ENCODE results near the gene ZSCAN5C.
"Not testable (repeated sequence)": the region's sequence is repeated elsewhere in the genome, so short reads cannot be mapped to it uniquely, and the experiment has no call there.

Gene ZSCAN5C

DNA sequence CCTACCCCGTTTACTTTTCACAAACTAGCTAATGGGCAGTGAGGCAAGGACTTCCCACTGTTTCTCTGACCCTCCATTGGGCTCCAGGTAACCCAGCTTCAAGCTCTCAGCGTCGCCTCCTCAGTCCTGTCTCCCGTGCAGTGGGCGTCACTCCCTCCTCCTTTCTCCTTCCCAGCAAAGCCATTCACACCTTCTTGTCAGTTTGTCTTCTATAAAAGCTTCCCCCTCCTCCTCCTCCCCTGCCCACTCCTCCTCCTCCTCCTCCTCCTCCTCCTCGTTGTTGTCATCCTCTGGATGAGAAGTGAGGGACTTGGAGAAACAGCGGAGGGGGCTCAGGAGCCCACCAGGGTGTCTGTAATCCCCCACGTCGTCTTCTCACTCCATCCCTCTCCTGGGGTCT lies 28.0 kb upstream of the ZSCAN5C start:
- no peak for DNase-seq (ENCODE audit: low read depth)
- TF ChIP-seq, protein P1, sequence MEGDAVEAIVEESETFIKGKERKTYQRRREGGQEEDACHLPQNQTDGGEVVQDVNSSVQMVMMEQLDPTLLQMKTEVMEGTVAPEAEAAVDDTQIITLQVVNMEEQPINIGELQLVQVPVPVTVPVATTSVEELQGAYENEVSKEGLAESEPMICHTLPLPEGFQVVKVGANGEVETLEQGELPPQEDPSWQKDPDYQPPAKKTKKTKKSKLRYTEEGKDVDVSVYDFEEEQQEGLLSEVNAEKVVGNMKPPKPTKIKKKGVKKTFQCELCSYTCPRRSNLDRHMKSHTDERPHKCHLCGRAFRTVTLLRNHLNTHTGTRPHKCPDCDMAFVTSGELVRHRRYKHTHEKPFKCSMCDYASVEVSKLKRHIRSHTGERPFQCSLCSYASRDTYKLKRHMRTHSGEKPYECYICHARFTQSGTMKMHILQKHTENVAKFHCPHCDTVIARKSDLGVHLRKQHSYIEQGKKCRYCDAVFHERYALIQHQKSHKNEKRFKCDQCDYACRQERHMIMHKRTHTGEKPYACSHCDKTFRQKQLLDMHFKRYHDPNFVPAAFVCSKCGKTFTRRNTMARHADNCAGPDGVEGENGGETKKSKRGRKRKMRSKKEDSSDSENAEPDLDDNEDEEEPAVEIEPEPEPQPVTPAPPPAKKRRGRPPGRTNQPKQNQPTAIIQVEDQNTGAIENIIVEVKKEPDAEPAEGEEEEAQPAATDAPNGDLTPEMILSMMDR (IDR thresholded peaks at IDR 0.05; ENCODE audit: low read length, missing control alignments), result no peak
- H3K4me3 ChIP-seq (replicated peaks; ENCODE audit: low read depth, low read length), result no peak overlapping the region

DNA sequence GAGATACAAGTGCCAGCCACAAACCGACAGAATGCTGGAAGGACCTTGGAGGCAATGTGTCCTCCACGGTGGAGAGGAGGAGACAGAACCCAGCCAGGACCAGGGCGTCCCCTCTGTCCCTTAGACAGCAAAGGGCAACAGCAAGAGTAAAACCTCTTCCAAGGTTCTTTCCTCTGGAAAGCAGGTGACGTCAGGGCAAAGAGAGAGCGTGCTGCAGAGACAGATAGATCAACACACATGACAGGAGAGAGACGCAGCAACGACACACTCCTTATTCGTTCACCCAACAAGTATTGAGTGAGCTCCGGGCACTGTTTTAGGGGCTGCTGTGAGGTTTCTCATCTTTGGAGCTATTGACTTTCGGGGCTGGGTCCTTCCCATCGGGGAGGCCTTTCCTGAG lies 27.5 kb upstream of the ZSCAN5C start:
- DNase-seq (ENCODE audit: low read depth), result no peak
- H3K4me3 ChIP-seq (replicated peaks; ENCODE audit: low read depth, low read length), result no peak overlapping the region
- TF ChIP-seq, protein P1 (IDR thresholded peaks at IDR 0.05; ENCODE audit: low read length, missing control alignments), result no peak

DNA sequence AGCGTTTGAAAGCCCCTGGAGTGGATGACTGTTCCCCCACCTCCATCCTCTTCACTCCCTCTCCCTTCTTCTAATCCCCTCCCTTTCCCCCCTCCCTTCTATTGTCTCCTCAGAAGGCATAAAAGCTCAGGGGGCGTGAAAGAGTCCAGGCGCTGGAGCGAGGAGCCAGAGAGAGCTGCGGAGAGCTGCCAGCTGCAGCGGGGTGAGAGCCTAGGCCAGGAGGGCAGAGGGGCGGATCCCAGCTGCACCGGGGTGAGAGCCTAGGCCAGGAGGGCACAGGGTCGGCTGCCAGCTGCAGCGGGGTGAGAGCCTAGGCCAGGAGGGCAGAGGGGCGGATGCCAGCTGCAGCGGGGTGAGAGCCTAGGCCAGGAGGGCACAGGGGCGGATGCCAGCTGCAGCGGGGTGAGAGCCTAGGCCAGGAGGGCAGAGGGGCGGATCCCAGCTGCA lies 26.2 kb upstream of the ZSCAN5C start, which contains the start of gene GALP:
GALP (plus strand) TSS at position 148 of the 447 bp plus-strand sequence. CDS start 1,101 bp downstream, outside the sequence.
- not testable (repeated sequence) for DNase-seq (ENCODE audit: low read depth); H3K4me3 ChIP-seq (replicated peaks; ENCODE audit: low read depth, low read length)

DNA sequence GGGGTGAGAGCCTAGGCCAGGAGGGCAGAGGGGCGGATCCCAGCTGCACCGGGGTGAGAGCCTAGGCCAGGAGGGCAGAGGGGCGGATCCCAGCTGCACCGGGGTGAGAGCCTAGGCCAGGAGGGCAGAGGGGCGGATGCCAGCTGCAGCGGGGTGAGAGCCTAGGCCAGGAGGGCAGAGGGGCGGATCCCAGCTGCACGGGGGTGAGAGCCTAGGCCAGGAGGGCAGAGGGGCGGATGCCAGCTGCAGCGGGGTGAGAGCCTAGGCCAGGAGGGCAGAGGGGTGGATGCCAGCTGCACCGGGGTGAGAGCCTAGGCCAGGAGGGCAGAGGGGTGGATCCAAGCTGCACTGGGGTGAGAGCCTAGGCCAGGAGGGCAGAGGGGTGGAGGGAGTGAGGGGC lies 25.8 kb upstream of the ZSCAN5C start:
- DNase-seq (ENCODE audit: low read depth); H3K4me3 ChIP-seq (replicated peaks; ENCODE audit: low read depth, low read length): not testable (repeated sequence)

DNA sequence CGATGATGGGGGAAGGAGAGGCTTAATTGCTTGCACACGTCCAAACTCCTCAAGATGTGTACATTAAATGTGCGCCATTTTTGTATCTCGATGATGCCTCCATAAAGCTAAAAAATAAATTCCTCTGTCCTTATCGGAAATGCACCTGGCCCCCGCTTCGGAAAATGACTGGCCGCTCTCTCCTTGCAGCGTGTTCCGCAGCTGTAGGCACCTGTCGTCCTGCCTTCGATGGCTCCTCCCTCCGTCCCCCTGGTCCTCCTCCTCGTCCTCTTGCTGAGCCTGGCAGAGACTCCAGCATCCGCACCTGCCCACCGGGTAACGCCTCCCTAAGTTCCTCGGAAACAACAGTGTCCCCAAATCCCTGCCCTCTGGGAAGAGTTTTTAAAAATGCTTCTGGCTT lies 25.2 kb upstream of the ZSCAN5C start:
- no peak for DNase-seq (ENCODE audit: low read depth)
- H3K4me3 ChIP-seq (replicated peaks; ENCODE audit: low read depth, low read length), result no peak overlapping the region
- TF ChIP-seq, protein P1 (IDR thresholded peaks at IDR 0.05; ENCODE audit: low read length, missing control alignments), result no peak

DNA sequence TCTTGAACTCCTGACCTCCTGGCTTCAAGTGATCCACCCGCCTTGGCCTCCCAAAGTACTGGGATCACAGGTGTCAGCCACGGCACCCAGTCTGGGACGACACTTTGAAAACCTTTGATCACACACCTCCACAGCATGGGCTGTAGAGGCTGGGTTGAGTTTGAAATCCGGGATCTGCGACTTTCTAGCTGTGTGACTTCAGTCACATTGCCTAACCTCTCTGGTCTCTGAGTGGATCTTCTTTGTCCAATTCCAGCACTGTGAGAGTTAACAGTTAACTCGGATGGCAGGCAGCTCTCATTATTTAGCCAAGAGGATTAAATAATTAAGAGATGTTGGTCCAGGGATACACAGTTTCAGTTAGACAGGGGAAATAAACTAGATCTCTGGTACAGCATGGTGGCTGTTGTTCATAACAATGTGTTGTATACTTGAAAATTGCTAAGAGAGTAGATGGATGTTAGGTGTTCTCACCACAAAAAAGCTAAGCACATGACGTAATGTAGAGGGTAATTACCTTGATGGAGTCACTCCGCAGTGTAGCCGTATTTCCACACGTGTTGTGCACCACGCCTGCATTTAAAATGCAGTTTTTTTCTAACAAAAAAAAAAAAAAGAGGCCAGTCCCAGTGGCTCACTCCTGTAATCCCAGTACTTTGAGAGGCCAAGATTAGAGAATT lies 24.4 kb upstream of the ZSCAN5C start:
- no peak for DNase-seq (ENCODE audit: low read depth)
- no peak overlapping the region for H3K4me3 ChIP-seq (replicated peaks; ENCODE audit: low read depth, low read length)
- TF ChIP-seq, protein P1 (IDR thresholded peaks at IDR 0.05; ENCODE audit: low read length, missing control alignments), result no peak

DNA sequence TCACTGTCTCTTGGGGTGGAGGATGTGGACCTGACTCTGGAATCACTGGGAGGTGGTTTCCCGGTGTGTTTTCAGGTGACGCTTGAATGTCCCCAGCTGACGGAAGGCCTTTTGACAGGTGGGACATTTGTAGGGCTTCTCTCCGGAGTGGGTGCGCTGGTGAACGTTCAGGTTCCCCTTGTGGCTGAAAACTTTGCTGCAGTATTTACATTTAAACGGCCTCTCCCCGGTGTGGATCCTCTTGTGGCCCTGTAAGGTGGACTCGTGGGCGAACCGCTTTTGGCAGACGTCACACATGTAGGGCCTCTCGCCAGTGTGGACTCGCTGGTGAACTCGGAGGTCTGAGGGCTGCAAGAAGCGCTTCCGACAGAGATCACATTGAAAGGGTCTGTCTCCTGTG lies 12.3 kb upstream of the ZSCAN5C start:
- H3K4me3 ChIP-seq (replicated peaks; ENCODE audit: low read depth, low read length), result no peak overlapping the region
- TF ChIP-seq, protein P1 (IDR thresholded peaks at IDR 0.05; ENCODE audit: low read length, missing control alignments), result no peak
- DNase-seq (ENCODE audit: low read depth), result no peak

DNA sequence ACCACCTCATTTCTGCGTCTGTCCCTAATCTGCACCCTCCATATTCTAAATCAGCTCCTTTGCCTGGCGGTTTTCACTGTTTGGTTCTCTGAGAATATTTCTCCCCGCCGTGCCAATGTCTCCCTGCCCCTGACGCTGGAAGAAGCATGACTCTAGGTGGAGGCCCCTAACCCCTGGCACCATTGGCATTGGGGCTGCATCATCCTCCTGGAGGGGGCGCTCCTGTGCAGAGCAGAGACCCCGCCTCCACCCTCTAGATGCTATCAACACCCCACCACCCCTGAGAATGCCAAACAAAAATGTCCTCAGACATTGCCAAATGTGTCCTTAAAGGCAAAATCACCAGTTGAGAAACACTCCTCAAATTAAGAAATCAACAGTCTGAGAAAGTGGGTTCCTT lies 11.0 kb upstream of the ZSCAN5C start:
- no peak overlapping the region for H3K4me3 ChIP-seq (replicated peaks; ENCODE audit: low read depth, low read length)
- DNase-seq (ENCODE audit: low read depth), result no peak
- TF ChIP-seq, protein P1 (IDR thresholded peaks at IDR 0.05; ENCODE audit: low read length, missing control alignments), result no peak
